GM12872 (cell line): ENCODE data around the gene NCL.

Experiments
- TF ChIP-seq, protein P1 (sequence below): IDR thresholded peaks from 3 replicates; pipeline ENCODE4 v1.5.1; 2011; ENCODE audit warnings: low read depth, mild to moderate bottlenecking, low read length, moderate library complexity; ENCODE audit not compliant: insufficient read depth

The NCL gene

DNA sequence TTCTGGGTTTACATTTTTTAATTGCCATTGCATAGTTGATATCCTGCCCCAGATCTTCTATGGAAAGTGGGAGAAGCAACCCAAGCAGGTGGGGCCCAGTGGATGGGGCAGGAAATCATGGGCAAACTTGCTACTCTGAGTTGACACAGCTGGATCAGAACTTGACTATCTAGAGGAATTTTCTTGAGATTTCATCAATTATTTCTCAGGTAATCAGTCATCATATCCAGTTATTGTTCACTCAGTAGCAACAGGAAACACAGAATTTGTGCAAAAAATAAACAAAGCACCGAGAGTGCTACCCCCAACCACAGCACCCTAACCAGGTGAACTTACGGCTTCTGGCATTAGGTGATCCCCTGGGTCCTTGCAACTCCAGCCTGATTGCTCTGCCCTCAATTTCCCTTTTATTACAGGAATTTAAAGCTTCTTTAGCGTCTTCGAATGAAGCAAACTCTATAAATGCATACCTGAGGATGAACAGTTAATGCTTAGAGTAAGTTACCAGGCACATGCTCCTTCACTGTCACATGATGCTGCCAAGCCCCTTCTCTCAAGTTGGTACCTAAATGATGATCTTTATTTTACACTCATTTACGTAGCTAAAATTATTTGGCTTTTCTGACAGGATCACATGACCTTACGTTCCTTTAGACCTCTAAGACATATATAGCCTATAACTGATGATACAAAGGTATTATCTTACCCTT, 7.8 kb downstream of the NCL start:
- TF ChIP-seq, protein P1, sequence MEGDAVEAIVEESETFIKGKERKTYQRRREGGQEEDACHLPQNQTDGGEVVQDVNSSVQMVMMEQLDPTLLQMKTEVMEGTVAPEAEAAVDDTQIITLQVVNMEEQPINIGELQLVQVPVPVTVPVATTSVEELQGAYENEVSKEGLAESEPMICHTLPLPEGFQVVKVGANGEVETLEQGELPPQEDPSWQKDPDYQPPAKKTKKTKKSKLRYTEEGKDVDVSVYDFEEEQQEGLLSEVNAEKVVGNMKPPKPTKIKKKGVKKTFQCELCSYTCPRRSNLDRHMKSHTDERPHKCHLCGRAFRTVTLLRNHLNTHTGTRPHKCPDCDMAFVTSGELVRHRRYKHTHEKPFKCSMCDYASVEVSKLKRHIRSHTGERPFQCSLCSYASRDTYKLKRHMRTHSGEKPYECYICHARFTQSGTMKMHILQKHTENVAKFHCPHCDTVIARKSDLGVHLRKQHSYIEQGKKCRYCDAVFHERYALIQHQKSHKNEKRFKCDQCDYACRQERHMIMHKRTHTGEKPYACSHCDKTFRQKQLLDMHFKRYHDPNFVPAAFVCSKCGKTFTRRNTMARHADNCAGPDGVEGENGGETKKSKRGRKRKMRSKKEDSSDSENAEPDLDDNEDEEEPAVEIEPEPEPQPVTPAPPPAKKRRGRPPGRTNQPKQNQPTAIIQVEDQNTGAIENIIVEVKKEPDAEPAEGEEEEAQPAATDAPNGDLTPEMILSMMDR: no peak

DNA sequence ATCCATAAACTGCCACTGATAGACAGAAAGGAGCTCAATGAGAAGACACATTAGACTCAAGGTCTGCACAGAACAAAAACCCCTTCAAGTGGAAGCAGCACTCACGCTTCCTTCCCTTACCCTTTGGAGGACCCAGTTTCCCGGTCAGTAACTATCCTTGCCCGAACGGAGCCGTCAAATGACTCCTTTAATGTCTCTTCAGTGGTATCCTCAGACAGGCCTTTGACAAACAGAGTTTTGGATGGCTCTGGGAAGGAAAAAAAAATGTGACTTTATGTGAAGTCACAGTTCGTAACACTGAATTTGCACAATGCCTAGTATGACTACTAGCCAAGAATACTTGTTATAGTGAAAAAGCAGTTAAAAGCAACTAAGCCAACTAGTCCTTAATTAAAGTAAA, 8.4 kb downstream of the NCL start:
- TF ChIP-seq, protein P1: no peak

DNA sequence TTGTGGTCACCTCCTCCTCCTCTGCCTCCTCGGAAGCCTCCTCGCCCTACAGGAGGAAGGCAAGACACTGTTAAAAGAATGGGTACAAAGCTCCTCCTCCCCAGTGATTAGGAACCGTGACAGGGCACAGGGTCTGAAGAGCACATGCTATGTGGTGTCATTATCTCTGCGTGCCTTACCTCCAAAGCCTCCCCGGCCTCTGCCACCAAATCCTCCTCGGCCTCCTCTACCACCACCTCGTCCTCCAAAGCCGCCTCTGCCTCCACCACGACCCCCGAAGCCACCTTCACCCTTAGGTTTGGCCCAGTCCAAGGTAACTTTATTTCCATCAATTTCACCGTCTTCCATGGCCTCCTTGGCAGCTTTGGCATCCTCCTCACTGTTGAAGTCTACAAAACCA, 9.1 kb downstream of the NCL start:
- TF ChIP-seq, protein P1: no peak

DNA sequence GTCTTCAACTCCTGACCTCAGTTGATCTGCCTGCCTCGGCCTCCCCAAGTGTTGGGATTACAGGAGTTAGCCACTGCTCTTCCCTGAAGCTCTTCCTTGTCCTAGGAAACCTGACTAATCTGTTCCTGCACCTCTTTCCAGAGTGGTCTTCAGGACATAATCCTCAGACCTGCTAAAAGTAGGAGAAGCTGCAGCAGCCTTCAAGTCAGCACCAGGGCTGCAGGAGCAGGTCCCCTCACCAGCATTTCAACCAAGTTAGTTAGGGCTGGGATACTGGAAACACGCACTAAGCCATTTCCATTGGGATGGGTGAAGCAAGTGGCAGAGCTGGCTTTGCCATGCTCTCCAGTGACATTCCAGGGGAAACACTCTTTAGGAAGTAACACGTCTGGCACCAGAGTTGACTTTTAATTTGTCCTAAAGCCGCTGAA, 9.9 kb downstream of the NCL start:
- TF ChIP-seq, protein P1: no peak

DNA sequence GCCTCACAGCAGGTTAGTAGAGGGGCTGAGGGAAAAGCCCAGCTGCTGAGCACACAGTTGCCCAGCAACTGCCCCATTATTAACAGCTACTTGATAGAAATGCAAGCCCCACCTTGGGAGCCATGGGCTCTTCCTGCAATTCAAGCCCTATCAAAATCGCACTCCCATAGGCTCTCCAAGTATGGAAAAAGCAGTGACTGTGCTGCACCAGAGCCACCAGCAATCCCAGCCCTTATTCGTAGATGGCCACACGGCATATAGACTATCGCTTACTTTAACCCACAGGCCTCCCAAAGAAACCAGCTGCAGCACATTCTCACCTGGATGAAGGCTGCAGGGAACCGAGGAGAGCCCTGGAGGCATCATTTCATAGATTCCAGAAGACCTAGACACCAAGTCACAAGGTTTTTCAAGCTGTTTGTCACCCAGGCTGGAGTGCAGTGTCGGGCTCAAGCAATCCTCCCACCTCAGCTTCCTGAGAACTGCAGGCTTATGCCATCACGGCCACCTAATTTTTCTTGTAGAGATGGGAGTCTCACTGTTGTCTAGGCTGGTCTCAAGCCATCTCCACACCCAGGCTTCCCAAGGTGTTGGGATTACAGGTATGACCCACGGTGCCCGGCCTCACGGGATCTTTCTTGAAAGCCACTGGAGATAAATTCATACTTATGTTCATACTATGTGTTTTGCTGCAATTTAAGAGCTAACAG, 11.3 kb downstream of the NCL start:
- TF ChIP-seq, protein P1: no peak

DNA sequence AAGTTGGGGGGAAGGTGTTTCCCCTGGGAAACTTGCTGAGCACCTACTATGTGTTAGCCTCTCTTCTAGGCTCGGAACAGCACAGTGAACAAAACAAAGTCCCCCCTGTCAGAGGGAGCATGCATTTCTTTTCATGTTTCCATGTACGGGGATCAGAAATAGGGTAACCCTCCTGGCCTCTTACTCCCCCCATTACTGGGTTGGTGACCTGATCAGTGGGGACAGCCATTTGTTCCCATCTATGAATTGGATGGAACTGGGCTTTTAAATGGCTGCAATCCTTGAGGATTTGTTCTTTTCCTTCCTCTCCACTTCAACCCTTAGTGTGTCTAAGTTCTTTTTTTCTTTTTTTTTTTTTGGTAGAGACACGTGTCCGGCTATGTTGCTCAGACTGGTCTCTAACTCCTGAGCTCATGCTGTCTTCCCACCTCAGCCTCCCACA, 13.7 kb downstream of the NCL start:
- TF ChIP-seq, protein P1: no peak

DNA sequence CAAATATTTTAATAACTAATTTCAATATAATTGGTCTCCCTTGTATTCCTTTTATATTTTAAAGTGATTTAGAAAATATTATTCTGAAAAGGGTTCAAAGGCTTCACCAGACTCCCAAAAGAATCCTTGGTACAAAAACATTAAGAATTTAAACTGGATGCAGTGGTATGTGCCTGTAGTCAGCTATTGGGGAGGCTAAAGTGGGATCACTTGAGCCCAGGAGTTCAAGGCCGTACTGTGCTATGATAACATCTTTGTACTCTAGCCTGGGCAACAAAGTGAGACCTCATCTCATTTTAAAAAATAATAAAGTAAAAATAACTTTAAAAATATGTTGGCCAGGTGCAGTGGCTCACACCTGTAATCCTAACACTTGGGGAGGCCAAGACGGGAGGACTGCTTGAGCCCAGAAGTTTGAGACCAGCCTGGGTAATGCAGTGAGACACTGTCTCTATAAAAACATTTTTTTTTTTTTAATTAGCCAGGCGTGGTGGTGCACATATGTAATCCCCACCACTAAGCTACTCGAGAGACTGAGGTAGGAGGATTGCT, 14.7 kb downstream of the NCL start:
- TF ChIP-seq, protein P1: no peak
